ENCODE data around the gene SMKR1.
"Not testable (repeated sequence)": the region's sequence is repeated elsewhere in the genome, so short reads cannot be mapped to it uniquely, and the experiment has no call there.

The SMKR1 gene

DNA sequence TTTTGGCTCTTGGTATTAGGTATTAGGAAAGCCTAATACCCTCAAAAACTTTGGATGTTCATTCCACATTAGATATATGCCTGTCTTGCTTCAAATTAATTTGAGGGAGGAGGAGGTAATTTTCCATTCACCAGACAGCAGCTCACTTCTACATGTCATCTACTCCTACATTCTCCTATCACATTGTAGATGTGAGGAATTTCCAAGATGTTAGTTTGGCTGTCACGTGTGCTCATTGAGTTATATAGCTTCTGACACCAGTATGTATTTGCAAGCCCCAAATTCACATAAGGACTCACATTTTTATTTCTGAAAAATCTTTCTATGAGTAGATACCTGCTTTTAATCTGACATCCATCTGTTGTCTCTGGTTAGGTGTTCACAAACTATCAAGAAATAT is 22.5 kb upstream of the SMKR1 start:
- no peak overlapping the region for H3K4me2 ChIP-seq (ENCODE audit: insufficient read depth, low read length)
- no peak for ATAC-seq (ENCODE audit: insufficient read depth, low read depth)

DNA sequence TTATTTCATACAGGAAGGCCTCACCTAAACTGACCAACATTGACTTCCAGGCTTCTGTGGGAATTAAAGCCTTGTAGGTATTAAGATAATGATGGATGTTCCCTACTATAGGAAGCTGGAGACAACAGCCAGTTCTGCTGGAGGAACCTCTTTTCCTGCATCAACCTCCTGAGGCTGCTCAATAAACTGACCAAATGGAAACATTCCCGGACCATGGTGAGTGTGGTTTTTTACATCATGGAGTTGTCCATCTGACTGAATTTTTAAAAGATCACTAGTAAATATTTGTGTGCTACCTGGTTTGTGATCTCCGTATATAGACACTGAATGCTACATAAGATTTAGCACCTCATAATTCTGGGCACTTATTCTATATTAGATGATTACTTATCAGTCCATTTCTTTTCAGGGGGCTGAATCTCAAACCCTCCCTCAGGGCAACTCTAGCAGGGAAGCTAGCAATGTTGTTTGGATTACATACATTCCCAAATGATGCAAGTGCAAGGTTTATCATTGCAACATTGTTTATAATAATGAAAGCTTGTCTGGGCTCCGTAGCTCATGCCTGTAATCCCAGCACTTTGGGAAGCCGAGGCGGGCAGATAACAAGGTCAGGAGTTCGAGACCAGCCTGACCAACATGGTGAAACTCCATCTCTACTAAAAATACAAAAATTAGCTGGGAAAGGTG is 21.5 kb upstream of the SMKR1 start:
- Histone ChIP-seq H3K4me3 (ENCODE audit: low read depth in 1 of 2, low read length in 2 of 2) (no peak overlapping the region), H3K4me2 (ENCODE audit: insufficient read depth, low read length) (no peak overlapping the region), H3K79me2 (ENCODE audit: insufficient read depth, low read length) (no peaks in the 10 kb centered on the region), H2AFZ (ENCODE audit: low read depth, low read length) (no peak overlapping the region), H3K27me3 (ENCODE audit: insufficient read depth, low read length, poor library complexity) (no peaks in the 10 kb centered on the region), H3K27ac (ENCODE audit: low read length) (no peak overlapping the region), H3K9ac (ENCODE audit: low read depth, low read length) (no peak overlapping the region), H3K9me3 (ENCODE audit: insufficient read depth, low read length, severe bottlenecking) (no peaks in the 10 kb centered on the region), H3K4me1 (ENCODE audit: insufficient read depth, low read length) (no peaks in the 10 kb centered on the region), H3K36me3 (ENCODE audit: insufficient read depth, low read length) (no peaks in the 10 kb centered on the region), H4K20me1 (ENCODE audit: insufficient read depth, low read length) (no peaks in the 10 kb centered on the region)
- ATAC-seq (ENCODE audit: insufficient read depth, low read depth): no peak
- DNase-seq: no peak
- TF ChIP-seq EZH2 (IDR thresholded peaks at IDR 0.05; ENCODE audit: borderline replicate concordance, low read depth, low read length, severe bottlenecking): no peak
- TF ChIP-seq, protein P1, sequence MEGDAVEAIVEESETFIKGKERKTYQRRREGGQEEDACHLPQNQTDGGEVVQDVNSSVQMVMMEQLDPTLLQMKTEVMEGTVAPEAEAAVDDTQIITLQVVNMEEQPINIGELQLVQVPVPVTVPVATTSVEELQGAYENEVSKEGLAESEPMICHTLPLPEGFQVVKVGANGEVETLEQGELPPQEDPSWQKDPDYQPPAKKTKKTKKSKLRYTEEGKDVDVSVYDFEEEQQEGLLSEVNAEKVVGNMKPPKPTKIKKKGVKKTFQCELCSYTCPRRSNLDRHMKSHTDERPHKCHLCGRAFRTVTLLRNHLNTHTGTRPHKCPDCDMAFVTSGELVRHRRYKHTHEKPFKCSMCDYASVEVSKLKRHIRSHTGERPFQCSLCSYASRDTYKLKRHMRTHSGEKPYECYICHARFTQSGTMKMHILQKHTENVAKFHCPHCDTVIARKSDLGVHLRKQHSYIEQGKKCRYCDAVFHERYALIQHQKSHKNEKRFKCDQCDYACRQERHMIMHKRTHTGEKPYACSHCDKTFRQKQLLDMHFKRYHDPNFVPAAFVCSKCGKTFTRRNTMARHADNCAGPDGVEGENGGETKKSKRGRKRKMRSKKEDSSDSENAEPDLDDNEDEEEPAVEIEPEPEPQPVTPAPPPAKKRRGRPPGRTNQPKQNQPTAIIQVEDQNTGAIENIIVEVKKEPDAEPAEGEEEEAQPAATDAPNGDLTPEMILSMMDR (IDR thresholded peaks at IDR 0.05; ENCODE audit: borderline replicate concordance, extremely low read depth, low read length, poor library complexity, severe bottlenecking): no peak

More for the DNA sequence above, 22.5 kb upstream of the SMKR1 start:
- Histone ChIP-seq H3K9me3 (ENCODE audit: insufficient read depth, low read length, severe bottlenecking) (no peaks in the 10 kb centered on the region), H4K20me1 (ENCODE audit: insufficient read depth, low read length) (no peaks in the 10 kb centered on the region), H2AFZ (ENCODE audit: low read depth, low read length) (no peak overlapping the region), H3K79me2 (ENCODE audit: insufficient read depth, low read length) (no peaks in the 10 kb centered on the region), H3K4me1 (ENCODE audit: insufficient read depth, low read length) (no peaks in the 10 kb centered on the region), H3K4me3 (ENCODE audit: low read depth in 1 of 2, low read length in 2 of 2) (no peak overlapping the region), H3K36me3 (ENCODE audit: insufficient read depth, low read length) (no peaks in the 10 kb centered on the region), H3K9ac (ENCODE audit: low read depth, low read length) (no peak overlapping the region), H3K27ac (ENCODE audit: low read length) (no peak overlapping the region), H3K27me3 (ENCODE audit: insufficient read depth, low read length, poor library complexity) (no peaks in the 10 kb centered on the region)
- DNase-seq: no peak
- TF ChIP-seq EZH2 (IDR thresholded peaks at IDR 0.05; ENCODE audit: borderline replicate concordance, low read depth, low read length, severe bottlenecking): no peak
- TF ChIP-seq, protein P1 (IDR thresholded peaks at IDR 0.05; ENCODE audit: borderline replicate concordance, extremely low read depth, low read length, poor library complexity, severe bottlenecking): no peak

DNA sequence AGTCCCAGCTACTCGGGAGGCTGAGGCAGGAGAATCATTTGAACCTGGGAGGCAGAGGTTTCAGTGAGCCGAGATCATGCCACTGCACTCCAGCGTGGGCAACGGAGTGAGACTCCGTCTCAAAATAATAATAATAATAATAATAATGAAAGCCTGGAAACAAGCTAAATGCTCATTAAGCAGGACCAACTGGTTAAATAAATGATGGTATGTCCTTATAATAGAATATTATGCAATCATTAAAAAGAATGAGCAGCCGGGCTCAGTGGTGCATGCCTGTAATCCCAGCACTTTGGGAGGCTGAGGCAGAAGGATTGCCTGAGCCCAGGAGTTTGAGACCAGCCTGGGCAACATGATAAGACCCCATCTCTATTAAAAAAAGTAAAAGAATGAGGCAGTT is 21.0 kb upstream of the SMKR1 start:
- not testable (repeated sequence) for H3K27ac ChIP-seq (ENCODE audit: low read length); H3K9ac ChIP-seq (ENCODE audit: low read depth, low read length); H3K27me3 ChIP-seq (ENCODE audit: insufficient read depth, low read length, poor library complexity); H3K79me2 ChIP-seq (ENCODE audit: insufficient read depth, low read length); H3K4me2 ChIP-seq (ENCODE audit: insufficient read depth, low read length); H4K20me1 ChIP-seq (ENCODE audit: insufficient read depth, low read length); H2AFZ ChIP-seq (ENCODE audit: low read depth, low read length); DNase-seq; H3K36me3 ChIP-seq (ENCODE audit: insufficient read depth, low read length); H3K9me3 ChIP-seq (ENCODE audit: insufficient read depth, low read length, severe bottlenecking); H3K4me1 ChIP-seq (ENCODE audit: insufficient read depth, low read length); H3K4me3 ChIP-seq (ENCODE audit: low read depth in 1 of 2, low read length in 2 of 2); ATAC-seq (ENCODE audit: insufficient read depth, low read depth)

DNA sequence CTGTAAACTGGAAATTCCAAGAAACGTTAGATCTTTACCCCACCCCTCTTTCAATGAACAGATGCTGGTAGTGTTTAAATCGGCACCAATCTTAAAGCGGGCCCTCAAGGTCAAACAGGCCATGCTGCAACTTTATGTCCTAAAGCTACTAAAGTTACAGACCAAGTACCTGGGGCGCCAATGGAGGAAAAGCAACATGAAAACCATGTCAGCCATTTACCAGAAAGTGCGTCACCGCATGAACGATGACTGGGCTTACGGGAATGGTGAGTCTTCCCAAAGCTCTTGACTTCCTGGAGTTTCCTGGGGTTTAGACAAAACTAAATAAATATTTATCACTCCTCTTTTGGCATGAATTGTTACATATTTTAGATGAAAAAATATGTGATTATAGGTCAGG is 19.6 kb upstream of the SMKR1 start:
- Histone ChIP-seq H3K27ac (ENCODE audit: low read length) (no peak overlapping the region), H3K4me1 (ENCODE audit: insufficient read depth, low read length) (no peaks in the 10 kb centered on the region), H3K27me3 (ENCODE audit: insufficient read depth, low read length, poor library complexity) (no peaks in the 10 kb centered on the region), H3K36me3 (ENCODE audit: insufficient read depth, low read length) (no peaks in the 10 kb centered on the region; the same call in 1 of the 2 replicates), H4K20me1 (ENCODE audit: insufficient read depth, low read length) (no peaks in the 10 kb centered on the region), H3K9me3 (ENCODE audit: insufficient read depth, low read length, severe bottlenecking) (no peaks in the 10 kb centered on the region), H3K4me3 (ENCODE audit: low read depth in 1 of 2, low read length in 2 of 2) (no peak overlapping the region), H2AFZ (ENCODE audit: low read depth, low read length) (no peak overlapping the region), H3K4me2 (ENCODE audit: insufficient read depth, low read length) (no peak overlapping the region), H3K79me2 (ENCODE audit: insufficient read depth, low read length) (no peaks in the 10 kb centered on the region), H3K9ac (ENCODE audit: low read depth, low read length) (no peak overlapping the region)
- ATAC-seq (ENCODE audit: insufficient read depth, low read depth) (no peak), DNase-seq (no peak)
- TF ChIP-seq, protein P1 (IDR thresholded peaks at IDR 0.05; ENCODE audit: borderline replicate concordance, extremely low read depth, low read length, poor library complexity, severe bottlenecking): no peak
- TF ChIP-seq EZH2 (IDR thresholded peaks at IDR 0.05; ENCODE audit: borderline replicate concordance, low read depth, low read length, severe bottlenecking): no peak

Measured in DND-41 (cell line).